Lung (tissue), 12 donors: Measurements from ENCODE around the gene MCRIP2. TPM values are rescaled to one million over a fixed set of nuclear protein-coding genes. Genes with fewer than 3 reads are reported as not detected.

Experiments used
- ATAC-seq: fragments of 200-7000 bp; cut with Tn5 transposase; one replicate; pipeline ENCODE4 v1.9.1; 2020; ENCODE audit warnings: moderate number of reproducible peaks; ENCODE audit not compliant: insufficient read depth, low FRiP score
- DNase-seq, 3 donors: peaks; one replicate each; pipeline ENCODE4 v3.0.0-alpha.2; 2013 to 2017
- H3K27ac ChIP-seq, 2 donors: one replicate each; pipeline ENCODE4 v1.5.1; 2013; ENCODE audit warnings: mild to moderate bottlenecking in 2 of 2, moderate library complexity in 2 of 2, control low read depth in 1 of 2, inconsistent platforms in 1 of 2, low read depth in 1 of 2, low read length in 1 of 2
- H3K27me3 ChIP-seq, 3 donors: one replicate each; pipeline ENCODE4 v1.5.1; 2013; ENCODE audit warnings: low read length in 2 of 3; ENCODE audit not compliant: control insufficient read depth in 3 of 3, insufficient read depth in 3 of 3
- H3K36me3 ChIP-seq, 4 donors: one replicate each; pipeline ENCODE4 v1.5.1; 2013; ENCODE audit warnings: low read length in 4 of 4, mild to moderate bottlenecking in 1 of 4, moderate library complexity in 1 of 4; ENCODE audit not compliant: control insufficient read depth in 4 of 4, insufficient read depth in 4 of 4
- H3K4me1 ChIP-seq, 5 donors: one replicate each; pipeline ENCODE4 v1.5.1; 2013; ENCODE audit warnings: low read length in 5 of 5, mild to moderate bottlenecking in 2 of 5, moderate library complexity in 1 of 5; ENCODE audit not compliant: control insufficient read depth in 5 of 5, insufficient read depth in 5 of 5
- H3K4me3 ChIP-seq: one replicate; pipeline ENCODE4 v1.5.1; 2013; ENCODE audit warnings: mild to moderate bottlenecking, control low read depth, moderate library complexity
- H3K9ac ChIP-seq, 2 donors: one replicate each; pipeline ENCODE4 v1.5.1; 2013; ENCODE audit warnings: low read length in 2 of 2, control low read depth in 1 of 2; ENCODE audit not compliant: insufficient read depth in 1 of 2
- H3K9me3 ChIP-seq, 4 donors: one replicate each; pipeline ENCODE4 v1.5.1; 2013; ENCODE audit warnings: low read length in 3 of 4, mild to moderate bottlenecking in 1 of 4, moderate library complexity in 1 of 4; ENCODE audit not compliant: control insufficient read depth in 4 of 4, insufficient read depth in 3 of 4
- CTCF ChIP-seq: IDR thresholded peaks from 2 replicates; pipeline ENCODE4 v1.5.1; 2012; ENCODE audit warnings: mild to moderate bottlenecking; ENCODE audit errors: control extremely low read depth, extremely low read depth
- WGBS, 2 donors: extraction: QIAGEN DNeasy Blood & Tissue Kit; methylation state at CpG; one replicate each; pipeline ENCODE4 v1.1.7; 2013; 5-methylcytosine and 5-hydroxymethylcytosine counted together
- polyA plus RNA-seq, 2 donors: library from polyadenylated mRNA; stranded (reverse); fragments of 200-250 nt; gene quantifications; one replicate each; pipeline ENCODE4 v1.2.1, GENCODE V29; 2013
- total RNA-seq, 2 donors: library from RNA; depleted of rRNA in 1 of 2; stranded (reverse); fragments of >200 nt in 1 of 2; gene quantifications; one replicate each; pipeline ENCODE4 v1.2.1, GENCODE V29; 2014 to 2021
- donor health status: control.
- donor health status: control.
- donor health status: Bipolar disorder and iron deficiency.
- donor health status: healthy.
- donor health status: DM: yes; HTN: yes; CAD: no.

MCRIP2 gene
- total and polyA plus RNA-seq, 4 donors = 9.1 to 109 (median 53.3) TPM

DNA sequence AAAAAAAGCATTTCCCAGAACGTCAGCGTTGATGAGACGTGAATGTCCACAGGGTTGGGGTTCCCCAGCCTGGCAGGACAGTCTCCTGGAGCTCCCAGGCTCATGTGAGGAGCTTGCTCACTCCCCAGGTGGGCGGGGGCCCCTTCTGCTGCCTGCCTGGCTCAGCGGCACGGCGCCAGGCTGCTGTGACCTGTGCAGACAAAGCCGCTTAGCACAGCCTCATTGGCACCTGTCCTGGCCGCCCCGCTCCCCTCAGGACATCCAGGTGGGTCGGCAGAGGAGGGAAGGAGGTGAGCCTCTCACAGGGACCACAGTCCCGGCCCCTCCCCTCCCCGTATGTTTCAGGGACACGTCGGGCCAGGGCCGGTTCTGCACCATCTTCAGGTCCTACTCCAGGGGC lies 23.8 kb upstream of the MCRIP2 start:
- no peak for TF ChIP-seq CTCF
- ATAC-seq (no peak), DNase-seq (no peak)

GRCh38 chr16:619476-620100 lies 22.0 kb upstream of the MCRIP2 start:
- WGBS, 2 donors = 89 to 93% methylated on average over 20 of the region's 20 CpGs
- Histone ChIP-seq H3K9ac (no peak overlapping the region), H3K36me3 (peaks cover 0 to 6% (median 0%) of the 10 kb centered on the region in 4 donors), H3K27ac (no peak overlapping the region), H3K4me3 (no peak overlapping the region), H3K27me3 (no peaks in the 10 kb centered on the region), H3K4me1 (peaks cover 0 to 9% (median 8%) of the 10 kb centered on the region in 5 donors), H3K9me3 (peaks cover 0 to 1% (median 0%) of the 10 kb centered on the region in 4 donors)
- DNase-seq = no peak
- no peak for TF ChIP-seq CTCF
- ATAC-seq = no peak

More for the DNA sequence above, 23.8 kb upstream of the MCRIP2 start:
- no peaks in the 10 kb centered on the region for H3K27me3 ChIP-seq
- peak overlapping the region in 1 of 2 donors; percentile 84 for H3K27ac ChIP-seq
- peaks cover 0 to 1% (median 0%) of the 10 kb centered on the region in 4 donors for H3K9me3 ChIP-seq
- H3K4me1 ChIP-seq = peaks cover 0 to 9% (median 8%) of the 10 kb centered on the region in 5 donors
- H3K9ac ChIP-seq = no peak overlapping the region
- 74 to 88% methylated on average over 16 of the region's 16 CpGs for WGBS, 2 donors
- H3K36me3 ChIP-seq = peaks cover 0 to 9% (median 0%) of the 10 kb centered on the region in 4 donors
- H3K4me3 ChIP-seq = peak overlapping the region; percentile 8

- DNase-seq (no peak), ATAC-seq (no peak)
- Histone ChIP-seq H3K4me3 (no peak overlapping the region), H3K9me3 (no peaks in the 10 kb centered on the region), H3K27ac (peak overlapping the region in 1 of 2 donors; percentile 7), H3K36me3 (peaks cover 0 to 11% (median 2%) of the 10 kb centered on the region in 4 donors), H3K27me3 (no peaks in the 10 kb centered on the region), H3K9ac (no peak overlapping the region), H3K4me1 (peaks cover 0 to 9% (median 7%) of the 10 kb centered on the region in 5 donors)
- WGBS, 2 donors = 90 to 92% methylated on average over 36 to 41 of the region's 41 CpGs
- TF ChIP-seq CTCF = no peak
Observed at GRCh38 chr16:620700-621525, 20.7 kb upstream of the MCRIP2 start.
